Measurements from ENCODE around the gene SLC25A40.

GRCh38 chr7:87853237-87853864, 22.8 kb downstream of the SLC25A40 start:
- TF ChIP-seq CTCF (IDR thresholded peaks at IDR 0.05) (no peak), POLR2AphosphoS5 (IDR thresholded peaks at IDR 0.05) (no peak), POLR2A (IDR thresholded peaks at IDR 0.05) (no peak), EP300 (IDR thresholded peaks at IDR 0.05) (no peak)

Measured in sigmoid colon (tissue), 4 donors.